GF-D8 (cell line): ENCODE data around the gene NFX1.
"Not testable (repeated sequence)": the region's sequence is repeated elsewhere in the genome, so short reads cannot be mapped to it uniquely, and the experiment has no call there.

Experiments used
- DNase-seq: peaks from one replicate; lab custom pipeline; 2025; lab: John Stamatoyannopoulos, UW

Gene NFX1

GRCh38 chr9:33310748-33311147 lies 20.4 kb downstream of the NFX1 start:
- DNase-seq: no peak

GRCh38 chr9:33311953-33312352 lies 21.6 kb downstream of the NFX1 start:
- DNase-seq: no peak

- peak; percentile 80 for DNase-seq
Measured at GRCh38 chr9:33315371-33315770, 25.1 kb downstream of the NFX1 start.

- not testable (repeated sequence) for DNase-seq
Measured at GRCh38 chr9:33317136-33317535, 26.8 kb downstream of the NFX1 start.

- DNase-seq: no peak
Measured at GRCh38 chr9:33318225-33318624, 27.9 kb downstream of the NFX1 start.

GRCh38 chr9:33318781-33319180 lies 28.5 kb downstream of the NFX1 start:
- DNase-seq: no peak

- no peak for DNase-seq
Measured at GRCh38 chr9:33320230-33320567, 29.9 kb downstream of the NFX1 start.

- DNase-seq: no peak
Measured at GRCh38 chr9:33320568-33321261, 30.4 kb downstream of the NFX1 start.

- DNase-seq: no peak
Measured at GRCh38 chr9:33329117-33329563, 38.8 kb downstream of the NFX1 start.

GRCh38 chr9:33329979-33330378 lies 39.7 kb downstream of the NFX1 start:
- no peak for DNase-seq

- no peak for DNase-seq
Measured at GRCh38 chr9:33331377-33331891, 41.1 kb downstream of the NFX1 start.

GRCh38 chr9:33332011-33332410 lies 41.7 kb downstream of the NFX1 start:
- DNase-seq: no peak

- DNase-seq: not testable (repeated sequence)
Measured at GRCh38 chr9:33332956-33333355, 42.6 kb downstream of the NFX1 start.

- DNase-seq: no peak
Measured at GRCh38 chr9:33340186-33340585, 49.9 kb downstream of the NFX1 start.

- no peak for DNase-seq
Measured at GRCh38 chr9:33341182-33341581, 50.9 kb downstream of the NFX1 start.

- DNase-seq: no peak
Measured at GRCh38 chr9:33344145-33344544, 53.8 kb downstream of the NFX1 start.

GRCh38 chr9:33346564-33346963 lies 56.2 kb downstream of the NFX1 start:
- no peak for DNase-seq

GRCh38 chr9:33348998-33349397 lies 58.7 kb downstream of the NFX1 start:
- no peak for DNase-seq

GRCh38 chr9:33349743-33350142 lies 59.4 kb downstream of the NFX1 start:
- no peak for DNase-seq

GRCh38 chr9:33350310-33350709 lies 60.0 kb downstream of the NFX1 start:
- no peak for DNase-seq

GRCh38 chr9:33351547-33351946 lies 61.2 kb downstream of the NFX1 start:
- no peak for DNase-seq

- no peak for DNase-seq
Measured at GRCh38 chr9:33354651-33355211, 64.4 kb downstream of the NFX1 start.

- no peak for DNase-seq
Measured at GRCh38 chr9:33355933-33356332, 65.6 kb downstream of the NFX1 start.

- not testable (repeated sequence) for DNase-seq
Measured at GRCh38 chr9:33358641-33359040, 68.3 kb downstream of the NFX1 start.
